ENCODE measurements around the gene ASB1.

DNA sequence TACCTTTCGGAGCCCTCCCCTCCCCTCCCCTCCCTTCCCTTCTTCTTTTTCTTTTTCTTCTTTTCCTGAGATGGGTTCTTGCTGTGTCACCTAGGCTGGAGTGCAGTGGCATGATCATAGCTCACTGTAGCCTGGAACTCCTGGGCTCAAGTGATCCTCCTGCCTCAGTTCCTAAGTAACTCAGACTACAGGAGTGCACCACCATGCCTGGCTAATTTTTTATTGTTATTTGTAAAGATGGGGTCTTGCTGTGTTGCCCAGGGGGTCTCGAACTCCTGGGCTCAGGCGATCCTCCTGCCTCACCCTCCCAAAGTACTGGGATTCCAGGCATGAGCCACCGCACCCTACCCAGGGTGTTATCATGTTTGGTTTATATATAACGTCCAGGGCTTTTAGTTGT, 66.7 kb downstream of the ASB1 start:
- TF ChIP-seq POLR2AphosphoS5 (IDR thresholded peaks at IDR 0.05) (no peak), POLR2A (IDR thresholded peaks at IDR 0.05) (no peak)
